Breast epithelium (tissue), 3 donors: ENCODE results near the gene CEP290.
"Not testable (repeated sequence)": the region's sequence is repeated elsewhere in the genome, so short reads cannot be mapped to it uniquely, and the experiment has no call there.

Source experiments
- CTCF ChIP-seq, 3 donors: fragments of 450-650 bp; IDR thresholded peaks; one replicate each; pipeline ENCODE4 v1.5.1; 2016 to 2017; ENCODE audit warnings: antibody characterized with exemption in 3 of 3, mild to moderate bottlenecking in 3 of 3, moderate library complexity in 3 of 3
- POLR2A ChIP-seq: fragments of 450-650 bp; IDR thresholded peaks from one replicate; pipeline ENCODE4 v1.6.1; 2016; ENCODE audit warnings: antibody characterized with exemption, mild to moderate bottlenecking, moderate library complexity

DNA sequence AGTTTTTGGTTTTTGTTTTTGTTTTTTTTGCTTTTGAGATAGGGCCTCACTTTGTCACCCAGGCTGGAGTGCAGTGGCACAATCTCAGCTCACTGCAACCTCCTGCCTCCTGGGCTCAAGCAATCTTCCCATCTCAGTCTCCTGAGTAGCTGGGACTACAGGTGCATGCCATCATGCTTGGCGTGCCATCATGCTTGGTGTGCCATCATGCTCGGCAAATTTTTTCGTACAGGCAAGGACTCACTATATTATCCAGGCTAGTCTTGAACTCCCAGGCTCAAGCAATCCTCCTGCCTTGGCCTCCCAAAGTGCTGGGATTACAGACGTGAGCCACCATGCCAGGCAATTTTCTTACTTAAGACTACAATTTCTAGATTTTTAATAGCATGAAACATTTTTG, 2.2 kb downstream of the CEP290 start:
- not testable (repeated sequence) for TF ChIP-seq POLR2A; CTCF (IDR thresholded peaks at IDR 0.05)
